NCI-H187 treated with DMSO at 0.1 percent for 48 hours (cell line): Measurements from ENCODE around the gene TBPL1.

Experiments
- DNase-seq: peaks from one replicate; lab custom pipeline; 2025; lab: John Stamatoyannopoulos, UW

Gene TBPL1

DNA sequence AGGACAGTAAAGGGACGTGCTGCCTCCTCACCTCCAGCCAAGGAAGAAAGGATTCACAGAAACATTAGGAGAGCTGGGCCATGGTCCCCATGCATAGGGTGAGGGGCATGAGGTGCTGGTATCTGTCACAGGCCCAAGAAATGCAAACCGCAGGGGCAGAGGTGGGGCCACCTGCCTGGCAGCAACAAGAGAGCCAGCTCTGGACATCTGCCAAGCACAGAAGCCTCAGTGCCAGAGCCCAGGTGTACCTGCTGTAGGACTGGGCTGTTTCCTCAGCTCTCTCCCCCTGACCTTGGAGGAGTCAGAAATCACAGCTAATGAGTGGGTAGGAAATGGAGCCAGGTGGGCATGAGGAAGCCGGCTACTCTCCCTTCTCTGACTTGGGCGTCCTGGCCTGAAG lies 54.1 kb downstream of the TBPL1 start:
- DNase-seq = peak; percentile 55

DNA sequence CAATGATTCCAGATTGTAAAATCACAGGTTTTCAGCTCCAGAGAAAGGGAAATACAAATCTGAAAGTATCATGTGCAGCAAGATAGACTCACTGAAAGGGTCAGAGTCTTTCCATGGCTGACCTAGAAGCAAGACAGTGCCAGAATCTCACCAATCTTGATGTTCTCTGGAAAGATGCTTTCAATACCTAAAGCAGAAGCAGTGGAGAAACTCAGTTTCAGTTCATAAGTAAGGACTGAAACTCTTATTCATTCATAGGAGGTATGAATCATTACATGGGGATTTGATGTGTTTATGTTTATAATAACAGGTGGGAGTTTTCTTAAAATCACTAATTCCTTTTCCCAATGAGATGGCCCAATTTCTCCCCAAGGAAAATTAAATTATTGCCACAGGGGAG lies 56.9 kb downstream of the TBPL1 start:
- DNase-seq = no peak

DNA sequence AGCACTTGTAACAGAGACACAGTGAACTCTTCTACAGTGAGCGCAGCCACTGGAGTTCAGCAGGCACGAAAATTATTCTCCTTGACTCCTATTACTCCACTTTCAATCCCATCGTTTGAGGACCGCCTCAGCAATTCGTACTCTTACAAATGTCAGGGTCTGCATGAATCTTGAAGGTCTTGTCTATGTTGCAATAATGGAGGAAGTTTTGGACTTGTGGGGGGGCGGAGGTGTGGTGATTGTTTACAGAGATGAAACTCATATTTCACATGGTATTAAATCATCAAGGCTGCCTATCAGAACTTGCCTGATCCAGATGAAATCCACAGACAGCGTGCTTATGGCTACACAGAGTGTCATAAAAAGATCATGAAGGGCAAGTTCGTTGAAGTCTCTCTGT lies 57.4 kb downstream of the TBPL1 start:
- no peak for DNase-seq

DNA sequence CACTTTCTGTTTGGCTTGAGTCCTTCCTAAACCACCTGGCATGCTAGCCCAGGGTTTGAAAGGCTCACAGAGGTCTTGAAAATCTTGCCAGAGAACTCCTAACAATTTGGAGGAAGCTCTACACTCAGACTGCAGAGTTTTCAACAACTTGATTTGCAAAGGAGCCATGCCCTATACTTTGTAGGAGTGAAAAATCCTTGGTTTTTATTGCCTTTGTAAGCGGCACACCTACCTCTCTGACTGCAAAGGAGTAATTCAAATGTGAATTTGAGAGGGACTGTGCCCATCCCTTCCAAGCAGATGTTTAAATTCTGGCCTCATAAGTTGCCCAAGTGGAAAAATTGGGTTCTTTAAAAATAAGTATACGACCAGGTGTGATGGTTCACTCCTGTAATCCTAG lies 58.0 kb downstream of the TBPL1 start:
- DNase-seq = no peak

DNA sequence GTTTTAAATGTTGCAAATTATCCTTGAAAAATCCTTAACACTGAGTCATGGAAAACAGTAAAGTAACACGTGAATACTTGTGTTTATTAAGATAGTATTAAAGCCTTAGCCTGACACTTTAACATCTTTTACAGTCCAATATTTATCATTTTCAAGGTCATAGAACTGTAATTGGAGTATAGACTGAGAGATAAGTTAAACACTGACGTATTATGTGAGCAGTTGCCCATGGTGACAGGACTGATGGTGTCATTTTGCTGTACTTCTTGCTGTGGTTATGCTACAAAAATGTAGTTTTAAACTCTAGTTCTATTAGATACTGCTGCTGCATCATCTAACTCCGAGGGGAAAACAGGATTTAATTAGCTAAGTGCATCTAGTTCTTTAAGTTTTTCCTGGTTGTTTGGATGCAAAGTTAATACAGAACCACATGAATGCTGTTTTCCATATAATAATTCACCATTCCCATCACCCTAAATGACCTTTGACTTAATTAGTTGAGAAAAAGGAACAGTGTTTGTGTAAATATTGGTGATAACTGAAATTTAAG lies 61.6 kb downstream of the TBPL1 start:
- DNase-seq = no peak

DNA sequence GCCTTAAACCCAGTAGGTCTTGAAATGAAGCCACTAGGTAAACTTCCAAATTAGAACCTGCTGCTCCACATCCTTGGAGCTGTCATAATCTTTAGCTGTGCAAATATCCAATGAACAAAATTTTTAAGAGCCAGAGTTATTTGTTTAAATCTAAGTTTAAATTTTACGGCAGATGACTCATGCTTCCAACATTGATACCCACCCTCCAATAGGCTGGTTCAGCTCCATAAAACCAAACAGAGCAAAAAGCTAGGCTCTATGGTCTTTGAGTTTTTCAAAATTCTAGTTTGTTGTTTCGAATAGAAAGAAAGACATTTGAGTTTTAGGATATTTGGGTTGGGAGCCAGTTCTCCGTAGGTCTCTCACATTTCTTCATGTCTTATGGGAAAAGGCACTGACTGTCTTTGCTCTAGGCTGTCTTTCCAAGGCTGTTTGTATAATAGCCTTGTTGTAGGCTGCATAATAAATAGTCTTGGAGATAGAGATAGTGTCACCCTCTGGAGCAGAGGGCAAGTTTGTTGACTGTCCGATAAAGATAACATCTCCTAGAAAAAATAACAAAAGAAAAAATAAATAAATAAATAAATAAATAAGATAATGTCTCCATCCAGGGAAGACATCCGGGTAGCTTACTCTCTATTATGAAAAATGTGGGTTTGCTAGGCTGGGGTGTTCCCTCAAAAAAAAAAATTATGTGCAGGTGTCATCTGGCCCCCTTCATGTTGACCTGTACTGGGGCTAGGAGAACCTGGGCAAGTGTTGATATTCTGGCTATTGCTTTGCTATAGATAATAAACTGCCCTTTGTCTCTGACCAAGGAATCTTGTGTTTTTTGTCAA lies 62.9 kb downstream of the TBPL1 start:
- no peak for DNase-seq

DNA sequence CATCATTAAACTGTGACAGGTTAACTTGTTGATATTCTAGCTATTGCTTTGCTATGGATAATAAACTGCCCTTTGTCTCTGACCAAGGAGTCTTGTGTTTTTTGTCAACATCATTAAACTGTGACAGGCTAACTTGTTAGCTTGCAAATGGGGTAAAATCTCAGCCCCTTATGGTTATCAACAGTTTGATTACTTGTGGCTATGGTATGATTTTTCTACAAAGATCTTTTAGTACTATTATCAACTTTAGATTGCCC lies 63.5 kb downstream of the TBPL1 start:
- no peak for DNase-seq

DNA sequence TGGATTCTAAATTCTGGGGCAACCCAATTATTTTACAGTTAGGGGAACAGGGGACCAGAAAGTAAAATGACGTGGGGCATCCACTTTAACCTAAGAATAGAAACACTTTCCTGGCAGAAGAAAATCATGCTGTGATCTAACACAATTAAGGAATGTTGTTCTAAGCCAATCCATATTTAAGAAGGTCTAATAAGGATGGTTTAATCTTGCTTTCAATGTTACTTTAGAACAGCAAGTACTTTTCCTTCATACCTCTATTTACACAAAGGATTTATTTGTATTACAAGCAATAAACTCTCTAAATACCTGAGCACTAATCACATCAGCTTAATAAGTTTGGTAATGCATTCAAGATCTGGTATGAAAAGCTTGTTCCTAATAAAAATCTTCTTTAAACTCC lies 67.0 kb downstream of the TBPL1 start:
- no peak for DNase-seq

DNA sequence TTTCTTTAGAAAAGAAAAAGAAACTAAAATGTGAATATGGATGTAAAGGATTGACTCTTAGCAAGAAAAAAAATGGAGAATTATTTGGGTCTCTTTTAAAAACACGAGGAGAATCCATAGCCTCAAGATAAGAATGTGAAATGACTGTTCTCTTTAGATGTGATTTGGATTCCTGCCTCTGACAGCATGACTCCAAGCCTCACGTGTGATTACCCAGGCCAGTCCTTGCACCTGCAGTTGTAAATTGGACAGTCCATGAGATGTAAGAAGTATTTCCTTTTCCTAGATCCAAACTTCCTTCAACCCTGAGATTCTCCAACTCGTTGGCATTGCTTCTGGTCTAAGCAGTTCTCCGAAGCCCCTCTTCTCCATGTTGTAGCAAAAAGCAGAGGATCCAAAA lies 67.5 kb downstream of the TBPL1 start:
- DNase-seq = no peak

DNA sequence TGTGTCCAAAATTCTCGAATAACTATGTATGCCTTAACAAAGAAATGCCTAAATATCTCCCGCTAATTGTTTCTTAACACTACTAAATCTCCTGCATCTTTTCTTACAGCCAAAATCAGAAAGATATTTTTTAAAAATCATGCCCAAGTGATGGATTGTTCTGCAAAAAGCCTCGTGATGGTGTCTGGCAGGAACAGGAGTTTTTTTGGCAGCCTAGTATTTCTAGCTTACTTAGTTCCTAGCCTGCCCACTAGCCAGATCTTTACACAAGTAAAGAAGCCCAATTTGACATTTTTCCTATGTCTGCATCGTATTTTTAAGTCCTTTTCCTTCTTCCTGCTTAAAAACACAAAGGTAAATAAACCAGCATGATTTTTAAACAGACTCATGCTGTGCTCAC lies 67.9 kb downstream of the TBPL1 start:
- no peak for DNase-seq

DNA sequence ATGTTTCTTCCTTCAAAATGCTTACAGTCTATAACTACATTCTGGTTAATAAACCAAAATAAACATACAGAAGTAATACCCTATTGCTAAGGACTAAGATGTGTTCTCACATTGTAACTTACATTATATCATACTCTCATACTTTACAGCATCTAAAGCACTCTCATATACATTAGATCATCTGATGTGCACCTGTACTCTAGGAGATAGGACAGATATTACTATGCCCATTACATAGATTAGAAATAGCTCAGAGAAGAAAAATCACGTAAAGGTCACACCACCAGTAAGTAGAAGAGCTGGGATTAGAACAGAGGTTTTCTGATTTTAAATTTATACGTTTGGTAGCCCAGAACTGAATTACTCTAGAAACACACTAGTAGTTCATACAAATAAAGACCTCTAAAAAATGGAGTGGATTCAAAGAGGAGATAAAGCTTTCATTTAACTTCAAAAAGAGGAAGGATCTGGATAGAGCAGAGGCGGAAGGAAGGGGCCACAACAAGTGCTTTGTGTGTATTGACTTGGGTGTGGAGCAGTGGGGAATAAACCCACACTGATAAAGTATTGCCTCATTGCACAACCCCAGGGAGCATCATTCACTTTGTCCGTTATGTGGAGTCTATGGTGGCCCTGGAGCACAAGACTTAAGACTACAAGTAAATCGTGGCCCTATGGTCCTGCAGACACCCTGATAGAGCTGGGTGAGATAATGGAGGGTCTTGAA lies 68.5 kb downstream of the TBPL1 start:
- DNase-seq = no peak

DNA sequence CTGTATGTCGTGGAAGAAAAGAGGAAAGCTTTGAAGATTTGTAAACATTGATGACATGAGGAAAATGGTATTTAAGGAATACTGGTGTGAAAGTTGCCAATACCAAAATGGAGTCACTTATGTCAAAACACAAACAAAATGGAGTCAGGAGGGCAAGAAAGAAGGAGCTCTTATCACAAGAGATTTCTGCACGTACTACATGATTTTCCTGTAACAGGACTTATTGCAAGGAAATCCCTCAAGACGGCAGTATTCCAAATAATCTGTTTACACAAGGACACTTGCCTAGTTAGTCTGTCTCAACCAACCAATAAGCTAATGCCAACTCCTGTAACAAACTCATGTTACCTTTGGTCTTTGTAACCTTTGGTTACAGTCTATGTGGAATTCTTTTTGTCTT lies 69.6 kb downstream of the TBPL1 start:
- no peak for DNase-seq

DNA sequence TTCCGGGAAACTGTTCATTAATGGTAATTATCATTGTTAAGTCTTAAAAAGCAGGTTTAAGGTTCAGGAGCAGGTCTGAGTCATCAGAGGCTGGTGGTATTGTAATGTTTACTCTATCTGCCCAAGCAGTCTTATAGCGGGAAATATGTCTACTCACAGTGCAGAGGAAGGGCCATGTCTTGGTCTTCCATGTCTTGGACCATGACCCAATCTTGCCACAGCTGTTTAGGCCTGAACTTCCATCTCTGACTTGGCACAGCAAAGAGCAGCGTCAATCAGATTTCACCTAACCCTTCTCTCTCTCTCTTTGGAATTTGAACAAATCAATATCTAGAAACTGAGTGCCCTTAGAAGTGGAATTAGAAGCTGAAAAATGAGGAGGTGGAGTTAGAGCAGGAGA lies 73.6 kb downstream of the TBPL1 start:
- no peak for DNase-seq

DNA sequence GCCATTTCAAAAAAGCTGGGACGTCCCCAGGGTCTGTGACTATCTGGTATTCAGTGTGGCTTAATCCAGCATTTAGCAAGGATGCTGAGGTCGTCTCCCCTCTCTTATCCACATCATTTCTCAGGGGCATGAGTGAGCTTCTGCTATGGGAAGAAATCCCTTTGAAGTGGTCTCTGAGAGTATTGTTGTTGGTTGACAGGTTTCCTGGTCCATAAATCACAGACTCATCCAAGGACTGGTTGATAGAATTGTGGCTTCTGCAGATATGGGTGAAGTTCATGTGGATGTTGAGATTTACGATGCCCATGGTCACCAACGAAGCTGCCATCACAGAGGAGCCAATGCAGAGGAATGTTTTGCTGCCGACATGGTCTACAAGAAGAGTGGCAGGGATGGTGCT lies 75.4 kb downstream of the TBPL1 start:
- no peak for DNase-seq

DNA sequence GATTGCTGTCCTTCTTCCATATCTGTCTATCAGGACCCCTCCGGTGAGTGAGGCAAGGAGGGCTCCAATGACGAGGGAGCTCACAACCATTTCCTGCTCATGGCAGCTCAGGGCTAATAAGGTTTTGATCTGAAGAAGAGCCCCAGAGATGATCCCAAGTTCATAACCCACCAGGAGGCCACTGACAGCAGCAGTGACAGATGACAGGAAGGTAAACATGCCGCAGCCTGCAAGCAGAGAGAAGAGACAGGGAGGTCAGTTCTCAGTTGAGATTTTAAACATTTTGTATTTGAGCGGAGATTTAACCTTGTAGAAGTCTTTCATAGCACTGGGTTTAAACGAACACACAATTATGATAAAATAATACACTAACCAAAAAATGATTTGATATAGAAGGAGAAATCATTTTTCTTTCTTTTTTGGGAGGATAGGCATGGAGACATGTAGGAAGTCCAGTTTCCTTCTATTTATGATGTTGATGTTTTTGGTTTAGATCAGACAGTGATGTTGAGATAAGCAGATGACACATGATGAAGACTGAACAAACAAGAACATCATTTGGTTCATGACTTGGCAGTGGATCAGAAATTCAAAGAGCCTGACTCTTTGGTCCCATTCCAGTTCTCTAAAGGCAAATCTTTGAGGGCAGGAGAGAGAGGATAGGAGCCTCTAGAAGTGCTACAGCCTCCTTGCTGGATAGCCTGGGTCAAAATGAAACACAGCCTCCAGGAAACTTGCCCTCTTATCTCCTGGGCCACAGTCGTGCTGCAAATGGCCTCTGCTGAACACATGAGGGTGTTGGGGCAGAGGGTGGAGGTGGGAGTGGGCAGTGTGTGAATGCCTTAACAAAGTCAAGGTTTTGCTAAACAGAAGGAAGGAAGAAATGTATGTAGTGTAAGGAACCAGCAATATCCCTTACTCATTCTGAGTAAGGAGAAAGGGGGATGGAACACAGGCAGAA lies 76.8 kb downstream of the TBPL1 start:
- no peak for DNase-seq

DNA sequence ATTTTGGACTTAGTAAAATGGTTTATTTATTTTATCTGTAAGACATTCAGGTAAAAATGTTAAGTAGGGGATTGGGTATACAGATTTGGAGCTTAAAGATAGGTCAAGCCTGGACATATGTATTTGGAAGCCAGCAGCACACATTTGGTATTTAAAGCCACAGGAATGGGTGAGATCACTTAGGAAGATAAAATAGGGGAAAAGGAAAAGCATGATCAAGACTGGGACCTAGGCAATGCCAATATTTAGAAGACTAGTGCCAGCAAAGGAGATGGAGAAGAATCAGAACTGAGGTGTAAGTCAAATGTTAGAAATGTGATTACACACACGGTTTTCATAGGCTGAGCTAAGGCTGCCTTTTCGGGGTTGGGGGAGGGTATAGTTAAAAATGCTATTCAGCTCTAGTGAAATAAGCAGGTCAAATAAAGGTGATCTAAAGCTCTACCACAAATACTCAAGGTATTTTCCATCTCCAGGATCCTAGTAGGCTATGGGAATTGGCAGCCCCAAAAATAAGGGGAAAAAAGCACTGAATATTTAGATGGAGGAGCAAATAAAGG lies 78.8 kb downstream of the TBPL1 start:
- no peak for DNase-seq

DNA sequence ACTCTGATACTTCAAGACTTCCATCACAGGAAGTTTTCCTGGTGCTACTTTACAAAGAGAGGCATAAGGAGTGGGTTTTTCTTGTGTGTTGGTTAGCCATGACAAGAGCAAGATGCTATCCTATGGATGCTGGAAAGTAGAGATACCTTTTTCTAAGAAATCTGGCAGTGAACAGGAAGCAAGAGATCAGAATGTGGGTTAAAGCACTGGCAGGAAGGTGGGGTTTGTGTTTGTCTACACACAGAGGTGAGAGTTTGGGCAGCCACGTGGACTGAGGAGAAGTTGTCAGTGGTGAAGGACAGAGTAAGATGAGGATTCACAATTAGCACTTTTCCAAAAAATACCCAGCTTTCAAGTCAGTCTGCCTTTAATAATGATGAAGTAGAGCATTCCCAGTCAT lies 81.5 kb downstream of the TBPL1 start:
- no peak for DNase-seq

DNA sequence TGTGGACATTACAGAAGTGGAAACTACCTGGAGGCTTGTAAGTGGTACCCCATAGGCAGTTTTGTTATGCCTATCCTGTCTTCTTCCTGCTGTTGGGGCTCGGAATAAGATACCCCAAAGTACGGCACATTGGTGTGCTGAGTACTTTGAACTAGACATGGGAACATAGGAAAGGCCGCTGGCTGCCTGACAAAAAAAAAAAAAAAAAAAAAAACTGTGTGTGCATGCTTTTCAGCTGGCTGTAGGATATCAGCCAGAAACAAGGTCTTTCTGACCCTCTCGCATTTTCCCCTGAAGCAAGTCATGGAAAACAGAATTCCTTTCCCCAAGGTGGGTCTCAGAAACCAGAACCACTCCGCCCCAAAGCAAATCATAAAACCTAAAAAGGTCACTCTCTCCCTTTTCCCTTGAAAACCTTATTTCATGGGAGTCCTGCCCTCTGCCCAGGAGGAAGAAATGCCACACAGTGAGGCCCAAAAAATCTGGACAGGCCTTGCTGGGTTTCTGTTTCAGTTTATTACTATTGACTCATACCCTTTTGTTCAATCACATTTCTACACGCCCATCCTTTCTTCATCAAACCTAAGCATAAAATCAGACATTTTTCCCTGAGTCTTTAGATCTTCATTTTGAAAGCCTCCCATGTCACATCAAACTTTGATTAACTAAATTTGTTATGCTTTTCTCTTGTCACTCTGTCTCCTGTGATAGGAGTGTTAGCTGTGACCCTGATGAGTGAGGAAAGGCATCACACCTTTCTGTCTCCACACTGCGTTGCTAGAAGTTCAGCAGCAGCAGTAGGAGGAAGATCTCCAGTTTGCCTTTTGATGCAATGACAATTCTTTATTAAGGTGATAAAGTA lies 82.2 kb downstream of the TBPL1 start:
- no peak for DNase-seq

DNA sequence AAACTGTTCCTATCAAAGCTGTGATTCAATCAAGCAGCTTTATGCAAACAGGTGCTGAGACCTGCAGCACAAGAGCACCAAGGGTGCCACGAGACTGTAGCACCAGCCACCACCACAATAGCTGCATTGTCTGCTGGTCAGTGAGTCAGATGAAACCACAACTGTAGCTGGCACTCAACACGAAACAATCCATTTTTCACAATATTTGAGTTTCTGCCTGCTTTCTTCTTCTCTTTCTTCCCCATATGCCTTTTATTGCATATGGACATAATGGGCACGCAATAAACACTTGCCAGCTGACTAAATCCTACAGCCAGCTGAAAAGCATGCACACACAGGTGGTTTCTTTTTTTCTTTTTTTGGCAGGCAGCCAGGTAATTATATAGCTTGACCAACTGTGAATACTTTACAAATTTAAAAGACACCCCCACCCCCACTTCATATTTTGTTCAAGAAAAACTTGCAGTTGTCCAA lies 82.8 kb downstream of the TBPL1 start:
- no peak for DNase-seq

DNA sequence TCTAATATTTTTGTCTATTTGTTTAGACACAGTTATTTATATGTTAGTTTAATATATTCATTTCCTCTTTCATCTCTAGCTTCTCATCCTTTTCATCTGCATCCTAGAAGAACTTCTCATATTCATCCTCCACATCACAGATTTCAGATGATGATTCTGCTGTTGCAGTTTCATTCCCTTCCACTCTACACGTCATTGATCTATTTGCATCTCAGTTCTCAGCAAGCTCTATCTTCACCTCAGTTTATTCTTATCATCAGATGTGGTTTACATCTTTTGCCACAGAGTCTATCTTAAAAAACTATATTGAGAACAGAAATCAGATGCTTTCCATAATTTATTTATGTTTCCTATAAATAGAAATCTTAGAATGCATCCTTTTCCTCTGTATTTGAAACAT lies 86.1 kb downstream of the TBPL1 start:
- no peak for DNase-seq
